ENCODE measurements around the gene NOS1AP. TPM values are rescaled to one million over a fixed set of nuclear protein-coding genes. Genes with fewer than 3 reads are reported as not detected.

NOS1AP gene
- total and polyA plus RNA-seq, 2 donors (not counting 3 experiments of a cell fraction or from before 2014, with no cell fraction given), result 1.3 to 5.4 TPM

DNA sequence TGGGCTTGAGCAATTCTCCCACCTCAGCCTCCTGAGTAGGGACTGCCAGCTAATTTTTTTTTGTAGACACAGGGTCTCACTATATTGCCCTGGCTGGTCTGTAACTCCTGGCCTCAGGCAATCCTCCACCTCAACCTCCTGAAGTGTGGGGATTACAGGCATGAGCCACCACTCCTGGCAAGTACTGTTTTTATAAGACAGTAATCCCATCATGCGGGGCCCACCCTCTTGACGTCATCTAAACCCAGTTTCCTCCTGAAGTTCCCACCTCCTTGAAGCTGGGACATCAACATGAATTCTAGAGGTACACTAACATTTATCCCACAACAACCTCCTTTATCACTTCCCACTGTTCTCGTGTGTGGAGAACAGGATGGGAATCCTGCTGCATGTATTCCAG lies 202.5 kb downstream of the NOS1AP start:
- H3K9ac ChIP-seq (replicated peaks; ENCODE audit: extremely low read depth, insufficient read depth, low read length), result no peak overlapping the region
- H3K79me2 ChIP-seq (ENCODE audit: control insufficient read depth, insufficient read depth, low read length), result no peaks in the 10 kb centered on the region
- TF ChIP-seq, protein P1, sequence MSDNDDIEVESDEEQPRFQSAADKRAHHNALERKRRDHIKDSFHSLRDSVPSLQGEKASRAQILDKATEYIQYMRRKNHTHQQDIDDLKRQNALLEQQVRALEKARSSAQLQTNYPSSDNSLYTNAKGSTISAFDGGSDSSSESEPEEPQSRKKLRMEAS (IDR thresholded peaks at IDR 0.05; ENCODE audit: insufficient read depth, insufficient read length), result no peak
- TF ChIP-seq GATA2 (IDR thresholded peaks at IDR 0.05; ENCODE audit: insufficient read depth, insufficient read length, low read depth, low read length) (no peak), EZH2 (IDR thresholded peaks at IDR 0.05; ENCODE audit: borderline replicate concordance, low read depth, low read length, severe bottlenecking) (no peak), MYC (IDR thresholded peaks at IDR 0.05; ENCODE audit: low read depth, low read length) (no peak), JUN (IDR thresholded peaks at IDR 0.05; ENCODE audit: borderline replicate concordance, insufficient read depth, insufficient read length, low read depth) (no peak), POLR2A (IDR thresholded peaks at IDR 0.05; ENCODE audit: low read depth, low read length) (no peak), FOS (IDR thresholded peaks at IDR 0.05; ENCODE audit: borderline replicate concordance, insufficient read depth, low read length) (no peak), POLR2AphosphoS5 (IDR thresholded peaks at IDR 0.05; ENCODE audit: insufficient read depth, low read depth, low read length) (no peak)
- TF ChIP-seq, protein P2, sequence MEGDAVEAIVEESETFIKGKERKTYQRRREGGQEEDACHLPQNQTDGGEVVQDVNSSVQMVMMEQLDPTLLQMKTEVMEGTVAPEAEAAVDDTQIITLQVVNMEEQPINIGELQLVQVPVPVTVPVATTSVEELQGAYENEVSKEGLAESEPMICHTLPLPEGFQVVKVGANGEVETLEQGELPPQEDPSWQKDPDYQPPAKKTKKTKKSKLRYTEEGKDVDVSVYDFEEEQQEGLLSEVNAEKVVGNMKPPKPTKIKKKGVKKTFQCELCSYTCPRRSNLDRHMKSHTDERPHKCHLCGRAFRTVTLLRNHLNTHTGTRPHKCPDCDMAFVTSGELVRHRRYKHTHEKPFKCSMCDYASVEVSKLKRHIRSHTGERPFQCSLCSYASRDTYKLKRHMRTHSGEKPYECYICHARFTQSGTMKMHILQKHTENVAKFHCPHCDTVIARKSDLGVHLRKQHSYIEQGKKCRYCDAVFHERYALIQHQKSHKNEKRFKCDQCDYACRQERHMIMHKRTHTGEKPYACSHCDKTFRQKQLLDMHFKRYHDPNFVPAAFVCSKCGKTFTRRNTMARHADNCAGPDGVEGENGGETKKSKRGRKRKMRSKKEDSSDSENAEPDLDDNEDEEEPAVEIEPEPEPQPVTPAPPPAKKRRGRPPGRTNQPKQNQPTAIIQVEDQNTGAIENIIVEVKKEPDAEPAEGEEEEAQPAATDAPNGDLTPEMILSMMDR (IDR thresholded peaks at IDR 0.05; ENCODE audit: extremely low read depth in 1 of 2, insufficient read depth in 1 of 2, low read depth in 1 of 2, low read length in 2 of 2), result no peak
- no peaks in the 10 kb centered on the region for H3K9me3 ChIP-seq (replicated peaks; ENCODE audit: control insufficient read depth, insufficient read depth, low read length)
- H3K4me1 ChIP-seq (ENCODE audit: control insufficient read depth, extremely low read depth, insufficient read depth, low read length), result no peaks in the 10 kb centered on the region
- H3K27me3 ChIP-seq (ENCODE audit: control insufficient read depth in 2 of 2, insufficient read depth in 2 of 2, low read length in 2 of 2), result no peaks in the 10 kb centered on the region
- no peak overlapping the region for H3K4me2 ChIP-seq (ENCODE audit: insufficient read depth, low read length)
- intact Hi-C loops (cut with micrococcal nuclease) (no loop called here), dilution Hi-C loops (cut with MboI; ENCODE audit: extremely low pct_ligation_motif_present, low sequenced_read_pairs) (no loop called here)
- no peak overlapping the region for H3K4me3 ChIP-seq (replicated peaks in 1 of 3; ENCODE audit: insufficient read depth in 1 of 3, low read depth in 1 of 3, low read length in 3 of 3)
- H4K20me1 ChIP-seq (replicated peaks; ENCODE audit: control insufficient read depth, extremely low read depth, insufficient read depth, low read length), result no peaks in the 10 kb centered on the region
- ChIA-PET POLR2A (no interaction called here), CTCF (interaction anchor here (1.2 kb wide), 1 partner anchor 216 kb away, joined by 11 read pairs; no protein-coding TSS in a partner anchor)
- no TSS peak for BruUV-seq (replicated peaks)
- no peak overlapping the region for H3K27ac ChIP-seq (ENCODE audit: insufficient read depth, low read depth, low read length)
- H2AFZ ChIP-seq (ENCODE audit: low read depth, low read length), result no peak overlapping the region
- FAIRE-seq (no peak), DNase-seq (ENCODE audit: low read depth, low spot score) (no peak)
- H3K9me1 ChIP-seq (replicated peaks; ENCODE audit: control insufficient read depth, extremely low read depth, insufficient read depth, low read length), result no peaks in the 10 kb centered on the region
- H3K36me3 ChIP-seq (ENCODE audit: control insufficient read depth in 2 of 2, extremely low read depth in 1 of 2, insufficient read depth in 2 of 2, low read length in 2 of 2), result no peaks in the 10 kb centered on the region
